Neural cell (in vitro differentiated cells): ENCODE measurements around the gene APOB. TPM values are rescaled to one million over a fixed set of nuclear protein-coding genes. Genes with fewer than 3 reads are reported as not detected.

Experiments used
- H2AFZ ChIP-seq: fragments of 200-600, 300-800 bp; sonication (generic), shearing (Covaris generic); 2 replicates; pipeline ENCODE4 v1.6.0; 2014; ENCODE audit warnings: low read depth, mild to moderate bottlenecking, antibody characterized with exemption, low read length, moderate library complexity
- H3F3A ChIP-seq: fragments of 200-600 bp; shearing (Covaris generic); 2 replicates; pipeline ENCODE4 v1.6.1; 2016; ENCODE audit warnings: mild to moderate bottlenecking, moderate library complexity, mixed read lengths, antibody characterized with exemption, low read length; ENCODE audit not compliant: insufficient read depth, poor library complexity, severe bottlenecking
- H3K27ac ChIP-seq: fragments of 200-600, 300-800 bp; sonication (generic), shearing (Covaris generic); 2 replicates; pipeline ENCODE4 v1.5.1; 2014; ENCODE audit warnings: mild to moderate bottlenecking, low read length, moderate library complexity
- H3K27me3 ChIP-seq: fragments of 300-800, 200-600 bp; sonication (generic), shearing (Covaris generic); 2 replicates; pipeline ENCODE4 v1.6.0; 2014; ENCODE audit warnings: mild to moderate bottlenecking, low read depth, low read length, moderate library complexity; ENCODE audit not compliant: insufficient read depth
- H3K36me3 ChIP-seq: fragments of 300-800, 200-600 bp; sonication (generic), shearing (Covaris generic); 2 replicates; pipeline ENCODE4 v1.5.1; 2014; ENCODE audit warnings: mild to moderate bottlenecking, antibody characterized with exemption, low read length, moderate library complexity; ENCODE audit not compliant: insufficient read depth
- H3K4me2 ChIP-seq: fragments of 300-800, 200-600 bp; sonication (generic), shearing (Covaris generic); 2 replicates; pipeline ENCODE4 v1.6.0; 2014; ENCODE audit warnings: mild to moderate bottlenecking, low read length
- H3K4me3 ChIP-seq: fragments of 300-800, 200-600 bp; sonication (generic), shearing (Covaris generic); 2 replicates; pipeline ENCODE4 v1.5.1; 2014; ENCODE audit warnings: mild to moderate bottlenecking, low read length, moderate library complexity
- H3K79me2 ChIP-seq: fragments of 200-600 bp; shearing (Covaris generic); replicated peaks from 2 replicates; pipeline ENCODE4 v1.6.0; 2014; ENCODE audit warnings: mild to moderate bottlenecking, low read length, moderate library complexity; ENCODE audit not compliant: insufficient read depth
- H3K9ac ChIP-seq: fragments of 300-800, 200-600 bp; sonication (generic), shearing (Covaris generic); 2 replicates; pipeline ENCODE4 v1.6.1; 2016; ENCODE audit warnings: mild to moderate bottlenecking, low read length, mixed read lengths
- H3K9me2 ChIP-seq: fragments of 200-600 bp; shearing (Covaris generic); 2 replicates; pipeline ENCODE4 v1.6.1; 2016; ENCODE audit warnings: mild to moderate bottlenecking, low read length, mixed read lengths; ENCODE audit not compliant: insufficient read depth
- H3K9me3 ChIP-seq: fragments of 200-600, 300-800 bp; sonication (generic), shearing (Covaris generic); 2 replicates; pipeline ENCODE4 v1.6.1; 2016; ENCODE audit warnings: mild to moderate bottlenecking, mixed run types, low read length, moderate library complexity, mixed read lengths
- H4K20me1 ChIP-seq: fragments of 200-600 bp; shearing (Covaris generic); 2 replicates; pipeline ENCODE4 v1.6.1; 2016; ENCODE audit warnings: mild to moderate bottlenecking, mixed run types; ENCODE audit not compliant: insufficient read depth
- EP300 ChIP-seq: fragments of 450-650 bp; conservative IDR thresholded peaks from 2 replicates; pipeline ENCODE4 v1.6.1; 2014; ENCODE audit warnings: antibody characterized with exemption, mild to moderate bottlenecking, moderate library complexity; ENCODE audit not compliant: poor library complexity, severe bottlenecking
- EZH2 ChIP-seq: fragments of 200-600, 300-800 bp; shearing (Covaris generic), sonication (generic); IDR thresholded peaks from 2 replicates; pipeline ENCODE4 v1.6.1; 2014; ENCODE audit warnings: antibody characterized with exemption, low read length, borderline replicate concordance, mild to moderate bottlenecking; ENCODE audit not compliant: insufficient read depth, poor library complexity, severe bottlenecking
- MXI1 ChIP-seq: fragments of 450-650 bp; conservative IDR thresholded peaks from 2 replicates; pipeline ENCODE4 v1.6.1; 2014; ENCODE audit warnings: antibody characterized with exemption, mild to moderate bottlenecking; ENCODE audit not compliant: poor library complexity, severe bottlenecking
- POLR2AphosphoS5 ChIP-seq: IDR thresholded peaks from 2 replicates; pipeline ENCODE4 v1.6.1; 2012
- RAD21 ChIP-seq: fragments of 450-650 bp; conservative IDR thresholded peaks from 2 replicates; pipeline ENCODE4 v1.6.1; 2014; ENCODE audit warnings: antibody characterized with exemption, mild to moderate bottlenecking, moderate library complexity
- SMC3 ChIP-seq: fragments of 450-650 bp; conservative IDR thresholded peaks from 2 replicates; pipeline ENCODE4 v1.6.1; 2014; ENCODE audit warnings: antibody characterized with exemption, mild to moderate bottlenecking, moderate library complexity; ENCODE audit not compliant: poor library complexity
- TAF1 ChIP-seq: IDR thresholded peaks from 2 replicates; pipeline ENCODE4 v1.6.1; 2012; ENCODE audit warnings: low read depth
- polyA plus RNA-seq: library from polyadenylated mRNA; depleted of rRNA; stranded (reverse); fragments of >200 nt; gene quantifications from 2 replicates; pipeline ENCODE4 v1.2.3, GENCODE V29; 2014
- TF ChIP-seq, protein P1 (sequence below): IDR thresholded peaks from 2 replicates; pipeline ENCODE4 v1.6.1; 2012; ENCODE audit warnings: borderline replicate concordance
- TF ChIP-seq, protein P2 (sequence below): fragments of 450-650 bp; IDR thresholded peaks from 2 replicates; pipeline ENCODE4 v1.5.1; 2014; ENCODE audit warnings: antibody characterized with exemption, mild to moderate bottlenecking, moderate library complexity; ENCODE audit not compliant: poor library complexity, severe bottlenecking

APOB gene
- polyA plus RNA-seq, 1 donor from 2014 or later, result not detected

DNA sequence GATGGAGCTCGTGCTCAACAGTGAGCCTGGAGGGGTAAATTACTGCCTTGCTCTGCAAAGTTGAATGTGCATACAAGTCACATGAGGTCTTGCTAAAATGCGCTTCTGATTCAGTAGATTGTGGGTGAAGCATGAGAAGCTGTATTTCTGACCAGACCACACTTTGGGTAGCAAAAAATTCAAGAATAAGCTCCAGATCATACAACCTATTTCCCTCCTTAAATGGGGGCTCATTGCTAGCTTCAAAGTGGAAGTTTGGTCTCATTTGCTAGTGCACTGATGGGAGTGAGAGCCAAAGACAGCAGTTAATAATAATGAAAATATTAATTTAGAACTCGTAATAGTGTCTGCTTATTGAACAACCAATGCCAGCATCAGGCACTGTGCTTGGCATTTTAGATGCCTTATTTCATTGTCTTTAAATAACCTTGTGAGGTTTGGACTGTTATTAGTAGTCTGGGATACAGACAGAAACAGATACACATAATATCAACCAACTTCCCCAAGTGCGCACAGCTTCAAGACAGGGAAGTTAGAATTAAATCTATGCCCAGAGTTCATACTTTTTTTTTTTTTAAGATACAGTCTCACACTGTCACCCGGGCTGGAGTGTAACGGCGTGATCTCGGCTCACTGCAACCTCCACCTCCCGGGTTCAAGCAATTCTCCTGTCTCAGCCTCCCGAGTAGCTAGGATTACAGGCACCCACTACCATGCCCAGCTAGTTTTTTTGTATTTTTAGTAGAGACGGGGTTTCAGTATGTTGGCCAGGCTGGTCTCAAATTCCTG, 18.0 kb downstream of the APOB start:
- no peak overlapping the region for H3K9ac ChIP-seq
- no peak overlapping the region for H2AFZ ChIP-seq
- H3K36me3 ChIP-seq, result no peaks in the 10 kb centered on the region
- no peaks in the 10 kb centered on the region for H3K27me3 ChIP-seq
- H3K79me2 ChIP-seq, result no peaks in the 10 kb centered on the region
- H3K9me3 ChIP-seq, result no peaks in the 10 kb centered on the region
- H3F3A ChIP-seq, result no peaks in the 10 kb centered on the region
- H3K4me3 ChIP-seq, result no peak overlapping the region
- H4K20me1 ChIP-seq, result no peaks in the 10 kb centered on the region
- H3K9me2 ChIP-seq, result no peaks in the 10 kb centered on the region
- no peak overlapping the region for H3K27ac ChIP-seq
- H3K4me2 ChIP-seq, result no peak overlapping the region
- TF ChIP-seq EP300 (no peak), MXI1 (no peak), POLR2AphosphoS5 (no peak), RAD21 (no peak), EZH2 (no peak), TAF1 (no peak), SMC3 (no peak)
- TF ChIP-seq, protein P1, sequence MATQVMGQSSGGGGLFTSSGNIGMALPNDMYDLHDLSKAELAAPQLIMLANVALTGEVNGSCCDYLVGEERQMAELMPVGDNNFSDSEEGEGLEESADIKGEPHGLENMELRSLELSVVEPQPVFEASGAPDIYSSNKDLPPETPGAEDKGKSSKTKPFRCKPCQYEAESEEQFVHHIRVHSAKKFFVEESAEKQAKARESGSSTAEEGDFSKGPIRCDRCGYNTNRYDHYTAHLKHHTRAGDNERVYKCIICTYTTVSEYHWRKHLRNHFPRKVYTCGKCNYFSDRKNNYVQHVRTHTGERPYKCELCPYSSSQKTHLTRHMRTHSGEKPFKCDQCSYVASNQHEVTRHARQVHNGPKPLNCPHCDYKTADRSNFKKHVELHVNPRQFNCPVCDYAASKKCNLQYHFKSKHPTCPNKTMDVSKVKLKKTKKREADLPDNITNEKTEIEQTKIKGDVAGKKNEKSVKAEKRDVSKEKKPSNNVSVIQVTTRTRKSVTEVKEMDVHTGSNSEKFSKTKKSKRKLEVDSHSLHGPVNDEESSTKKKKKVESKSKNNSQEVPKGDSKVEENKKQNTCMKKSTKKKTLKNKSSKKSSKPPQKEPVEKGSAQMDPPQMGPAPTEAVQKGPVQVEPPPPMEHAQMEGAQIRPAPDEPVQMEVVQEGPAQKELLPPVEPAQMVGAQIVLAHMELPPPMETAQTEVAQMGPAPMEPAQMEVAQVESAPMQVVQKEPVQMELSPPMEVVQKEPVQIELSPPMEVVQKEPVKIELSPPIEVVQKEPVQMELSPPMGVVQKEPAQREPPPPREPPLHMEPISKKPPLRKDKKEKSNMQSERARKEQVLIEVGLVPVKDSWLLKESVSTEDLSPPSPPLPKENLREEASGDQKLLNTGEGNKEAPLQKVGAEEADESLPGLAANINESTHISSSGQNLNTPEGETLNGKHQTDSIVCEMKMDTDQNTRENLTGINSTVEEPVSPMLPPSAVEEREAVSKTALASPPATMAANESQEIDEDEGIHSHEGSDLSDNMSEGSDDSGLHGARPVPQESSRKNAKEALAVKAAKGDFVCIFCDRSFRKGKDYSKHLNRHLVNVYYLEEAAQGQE, result no peak
- TF ChIP-seq, protein P2, sequence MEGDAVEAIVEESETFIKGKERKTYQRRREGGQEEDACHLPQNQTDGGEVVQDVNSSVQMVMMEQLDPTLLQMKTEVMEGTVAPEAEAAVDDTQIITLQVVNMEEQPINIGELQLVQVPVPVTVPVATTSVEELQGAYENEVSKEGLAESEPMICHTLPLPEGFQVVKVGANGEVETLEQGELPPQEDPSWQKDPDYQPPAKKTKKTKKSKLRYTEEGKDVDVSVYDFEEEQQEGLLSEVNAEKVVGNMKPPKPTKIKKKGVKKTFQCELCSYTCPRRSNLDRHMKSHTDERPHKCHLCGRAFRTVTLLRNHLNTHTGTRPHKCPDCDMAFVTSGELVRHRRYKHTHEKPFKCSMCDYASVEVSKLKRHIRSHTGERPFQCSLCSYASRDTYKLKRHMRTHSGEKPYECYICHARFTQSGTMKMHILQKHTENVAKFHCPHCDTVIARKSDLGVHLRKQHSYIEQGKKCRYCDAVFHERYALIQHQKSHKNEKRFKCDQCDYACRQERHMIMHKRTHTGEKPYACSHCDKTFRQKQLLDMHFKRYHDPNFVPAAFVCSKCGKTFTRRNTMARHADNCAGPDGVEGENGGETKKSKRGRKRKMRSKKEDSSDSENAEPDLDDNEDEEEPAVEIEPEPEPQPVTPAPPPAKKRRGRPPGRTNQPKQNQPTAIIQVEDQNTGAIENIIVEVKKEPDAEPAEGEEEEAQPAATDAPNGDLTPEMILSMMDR, result no peak

DNA sequence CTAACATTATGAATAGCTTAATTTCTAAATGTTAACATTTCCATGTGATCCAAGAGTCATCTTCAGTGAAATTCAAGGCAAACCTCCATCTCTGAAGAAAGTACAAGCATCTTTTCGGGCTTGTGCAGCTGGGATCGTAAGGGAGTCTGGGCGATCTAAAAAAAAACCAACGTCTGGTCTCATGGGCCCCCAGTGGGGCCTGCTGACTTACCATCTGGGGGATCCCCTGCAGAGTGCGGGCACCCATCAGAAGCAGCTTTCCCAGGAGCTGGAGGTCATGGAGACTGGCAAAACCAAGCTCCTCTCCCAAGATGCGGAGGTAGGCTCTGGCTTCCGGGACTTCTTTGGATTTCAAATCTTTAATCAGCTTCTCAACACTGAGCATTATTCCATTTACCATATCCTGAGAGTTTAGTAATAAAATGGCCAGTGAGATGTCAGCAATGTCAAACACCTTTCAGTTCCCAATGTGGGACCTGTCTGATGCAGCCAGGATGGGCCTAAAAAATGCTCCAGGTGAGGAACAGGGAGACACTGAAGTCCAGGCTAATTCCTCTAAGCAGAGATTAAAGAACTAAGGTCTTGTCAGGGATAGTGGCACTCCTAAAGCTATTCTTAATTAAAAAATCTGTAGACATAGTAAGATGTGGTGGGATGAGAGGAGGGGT, 19.0 kb downstream of the APOB start:
- Histone ChIP-seq H3K36me3 (no peaks in the 10 kb centered on the region), H3K27me3 (no peaks in the 10 kb centered on the region), H3K9ac (no peak overlapping the region), H3K27ac (no peak overlapping the region), H3K79me2 (no peaks in the 10 kb centered on the region), H2AFZ (no peak overlapping the region), H3F3A (no peaks in the 10 kb centered on the region), H3K9me3 (no peaks in the 10 kb centered on the region), H3K4me2 (no peak overlapping the region), H3K4me3 (no peak overlapping the region), H4K20me1 (no peaks in the 10 kb centered on the region), H3K9me2 (no peaks in the 10 kb centered on the region)
- TF ChIP-seq TAF1, result no peak
- TF ChIP-seq MXI1, result no peak
- TF ChIP-seq RAD21, result no peak
- no peak for TF ChIP-seq EZH2
- TF ChIP-seq, protein P1, result no peak
- TF ChIP-seq EP300, result no peak
- no peak for TF ChIP-seq SMC3
- TF ChIP-seq, protein P2, result no peak
- no peak for TF ChIP-seq POLR2AphosphoS5
